GM18517 (cell line): ENCODE results near the gene ARHGAP9.

Experiments
- ATAC-seq: cut with Tn5 transposase; IDR thresholded peaks from one replicate; pipeline ENCODE4 v1.9.1; 2021; ENCODE audit warnings: mild to moderate bottlenecking, moderate library complexity; ENCODE audit not compliant: unreplicated experiment

The ARHGAP9 gene

GRCh38 chr12:57473886-57474285 lies 5.8 kb downstream of the ARHGAP9 start:
- no peak for ATAC-seq

- no peak for ATAC-seq
Observed at GRCh38 chr12:57473392-57473791, 6.3 kb downstream of the ARHGAP9 start.

- no peak for ATAC-seq
Observed at GRCh38 chr12:57472391-57472790, 7.3 kb downstream of the ARHGAP9 start.

- no peak for ATAC-seq
Observed at GRCh38 chr12:57471661-57472060, 8.0 kb downstream of the ARHGAP9 start.

GRCh38 chr12:57470970-57471656 lies 8.6 kb downstream of the ARHGAP9 start:
- no peak for ATAC-seq

GRCh38 chr12:57470286-57470969 lies 9.2 kb downstream of the ARHGAP9 start:
- no peak for ATAC-seq

GRCh38 chr12:57469296-57470164 lies 10.1 kb downstream of the ARHGAP9 start:
- no peak for ATAC-seq

GRCh38 chr12:57467915-57468314 lies 11.8 kb downstream of the ARHGAP9 start:
- no peak for ATAC-seq

- no peak for ATAC-seq
Observed at GRCh38 chr12:57467212-57467874, 12.3 kb downstream of the ARHGAP9 start.

GRCh38 chr12:57465747-57466505 lies 13.7 kb downstream of the ARHGAP9 start:
- ATAC-seq = no peak

GRCh38 chr12:57465030-57465746 lies 14.5 kb downstream of the ARHGAP9 start:
- ATAC-seq = no peak

- no peak for ATAC-seq
Observed at GRCh38 chr12:57464569-57464968, 15.1 kb downstream of the ARHGAP9 start.

- ATAC-seq = no peak
Observed at GRCh38 chr12:57462912-57463253, 16.8 kb downstream of the ARHGAP9 start.

GRCh38 chr12:57462251-57462911 lies 17.3 kb downstream of the ARHGAP9 start:
- ATAC-seq = peak; percentile 65

GRCh38 chr12:57461917-57462250 lies 17.8 kb downstream of the ARHGAP9 start:
- no peak for ATAC-seq

GRCh38 chr12:57461276-57461916 lies 18.3 kb downstream of the ARHGAP9 start:
- no peak for ATAC-seq

GRCh38 chr12:57460841-57461275 lies 18.8 kb downstream of the ARHGAP9 start:
- no peak for ATAC-seq

- ATAC-seq = no peak
Observed at GRCh38 chr12:57460468-57460784, 19.2 kb downstream of the ARHGAP9 start.
